Gastrocnemius medialis (tissue), 4 donors: Measurements from ENCODE around the gene DOP1A. TPM values are rescaled to one million over a fixed set of nuclear protein-coding genes. Genes with fewer than 3 reads are reported as not detected.
"Not testable (repeated sequence)": the region's sequence is repeated elsewhere in the genome, so short reads cannot be mapped to it uniquely, and the experiment has no call there.

Experiments used
- ATAC-seq, 2 donors: fragments of 150-250 bp; one replicate each; pipeline ENCODE4 v1.9.1; 2016
- DNase-seq, 2 donors: peaks; one replicate each; pipeline ENCODE4 v3.0.0-alpha.2; 2019
- H3K27ac ChIP-seq, 4 donors: fragments of 200-600 bp; sonication (generic); 1 replicate in 1 of 4; 2 replicates in 3 of 4; pipeline ENCODE4 v1.5.1; 2016 to 2018; ENCODE audit warnings: mild to moderate bottlenecking in 2 of 4, moderate library complexity in 1 of 4
- H3K27me3 ChIP-seq, 3 donors: fragments of 200-600 bp; sonication (generic) in 2 of 3; 1 replicate in 1 of 3; 2 replicates in 2 of 3; pipeline versions ENCODE4 v1.5.1 to v1.6.0; 2016 to 2019; ENCODE audit warnings: mild to moderate bottlenecking in 1 of 3, moderate library complexity in 1 of 3
- H3K36me3 ChIP-seq, 2 donors: fragments of 200-600 bp; sonication (generic) in 1 of 2; one replicate each; pipeline ENCODE4 v1.5.1; 2017 to 2018
- H3K4me1 ChIP-seq, 2 donors: fragments of 200-600 bp; sonication (generic) in 1 of 2; one replicate each; pipeline ENCODE4 v1.5.1; 2016 to 2017; ENCODE audit warnings: mild to moderate bottlenecking in 2 of 2
- H3K4me3 ChIP-seq, 4 donors: fragments of 200-600 bp; sonication (generic) in 3 of 4; 1 replicate in 1 of 4; 2 replicates in 3 of 4; pipeline ENCODE4 v1.5.1; 2016 to 2019; ENCODE audit warnings: mild to moderate bottlenecking in 2 of 4
- H3K9me3 ChIP-seq, 3 donors: fragments of 200-600 bp; sonication (generic) in 2 of 3; 1 replicate in 1 of 3; 2 replicates in 2 of 3; pipeline ENCODE4 v1.5.1; 2016 to 2019
- CTCF ChIP-seq, 5 experiments: fragments of 450-650 bp in 3 of 5; fragments of 200-600 bp in 2 of 5; sonication (generic) in 2 of 5; IDR thresholded peaks in 4 of 5; conservative IDR thresholded peaks in 1 of 5; 1 replicate in 4 of 5; 2 replicates in 1 of 5; pipeline ENCODE4 v1.5.1; 2016 to 2019; ENCODE audit warnings: antibody characterized with exemption in 5 of 5, mild to moderate bottlenecking in 3 of 5, moderate library complexity in 3 of 5
- POLR2A ChIP-seq, 2 donors: fragments of 450-650 bp; IDR thresholded peaks; one replicate each; pipeline ENCODE4 v1.6.1; 2017; ENCODE audit warnings: antibody characterized with exemption in 2 of 2, mild to moderate bottlenecking in 2 of 2, moderate library complexity in 2 of 2
- in situ Hi-C, 4 donors: fragments of 200-750 bp; cut with MboI; loops; one replicate each; pipeline versions ENCODE4 v1.15.0 to v1.8.0; 2017; ENCODE audit warnings: low sequenced_read_pairs in 4 of 4
- intact Hi-C: fragments of 100-400 bp; cut with DNase I; formaldehyde crosslinking; loops from one replicate; pipeline ENCODE4 v1.15.1; 2023; ENCODE audit warnings: low total_unique reads
- total RNA-seq, 4 donors: library from RNA; depleted of rRNA; stranded (reverse); fragments of >200 nt; gene quantifications; one replicate each; pipeline versions ENCODE4 v1.1.0 to v1.2.3, GENCODE V29; 2016

Gene DOP1A
- total RNA-seq, 4 donors from 2014 or later, result 12.4 to 30.9 (median 16.2) TPM

GRCh38 chr6:83188501-83188900 lies 121.0 kb downstream of the DOP1A start:
- peaks cover 0 to 3% of the 10 kb centered on the region in 2 donors for H3K4me1 ChIP-seq
- in situ Hi-C loops, result loop anchor here in 2 of 4 donors (10.0 to 25.0 kb wide), 2 partner anchors 114 to 951 kb away; partner anchors contain the start of gene IBTK (in 1 of the 2)

GRCh38 chr6:83190626-83191025 lies 123.2 kb downstream of the DOP1A start:
- DNase-seq (no peak), ATAC-seq (no peak)
- in situ Hi-C loops (loop anchor here in 2 of 4 donors (10.0 to 25.0 kb wide), 2 partner anchors 126 to 953 kb away; partner anchors contain the start of genes DOP1A (in 1 of the 2), IBTK (in 1 of the 2) and UBE3D (in 1 of the 2)), intact Hi-C loops (loop anchor here (10.0 kb wide), 1 partner anchor 946 kb away; the partner anchor contains the start of gene IBTK)
- H3K36me3 ChIP-seq, result peaks cover 0 to 28% of the 10 kb centered on the region in 2 donors
- H3K27ac ChIP-seq, result no peak overlapping the region
- H3K27me3 ChIP-seq, result no peaks in the 10 kb centered on the region
- peaks cover 6 to 9% of the 10 kb centered on the region in 2 donors for H3K4me1 ChIP-seq
- no peaks in the 10 kb centered on the region for H3K9me3 ChIP-seq
- TF ChIP-seq POLR2A (IDR thresholded peaks at IDR 0.05) (no peak), CTCF (IDR thresholded peaks at IDR 0.05 in 4 of 5, conservative IDR thresholded peaks at IDR 0.05 in 1 of 5) (no peak)
- no peak overlapping the region for H3K4me3 ChIP-seq

More at GRCh38 chr6:83188501-83188900, 121.0 kb downstream of the DOP1A start:
- no peaks in the 10 kb centered on the region for H3K9me3 ChIP-seq
- intact Hi-C loops, result no loop called here
- ATAC-seq, result no peak
- no peak for TF ChIP-seq POLR2A (IDR thresholded peaks at IDR 0.05)
- TF ChIP-seq CTCF (IDR thresholded peaks at IDR 0.05 in 4 of 5, conservative IDR thresholded peaks at IDR 0.05 in 1 of 5), result no peak
- no peak overlapping the region for H3K27ac ChIP-seq
- H3K36me3 ChIP-seq, result peaks cover 0 to 41% of the 10 kb centered on the region in 2 donors
- no peak overlapping the region for H3K4me3 ChIP-seq
- H3K27me3 ChIP-seq, result no peaks in the 10 kb centered on the region
- DNase-seq, result no peak

- not testable (repeated sequence) for H3K27ac ChIP-seq, ATAC-seq, H3K27me3 ChIP-seq, DNase-seq, H3K9me3 ChIP-seq, H3K4me1 ChIP-seq
- H3K36me3 ChIP-seq, result peaks cover 0 to 19% of the 10 kb centered on the region in 2 donors
- in situ Hi-C loops, result loop anchor here in 2 of 4 donors (10.0 to 25.0 kb wide), 2 partner anchors 127 to 955 kb away; partner anchors contain the start of genes DOP1A (in 1 of the 2), IBTK (in 1 of the 2) and UBE3D (in 1 of the 2)
- H3K4me3 ChIP-seq, result peak overlapping the region in 3 of 4 donors; percentile 83 to 96 (median 90)
- intact Hi-C loops, result loop anchor here (10.0 kb wide), 1 partner anchor 947 kb away; the partner anchor contains the start of gene IBTK
Measured at GRCh38 chr6:83191974-83192373, 124.5 kb downstream of the DOP1A start.

- peaks cover 6 to 9% of the 10 kb centered on the region in 2 donors for H3K4me1 ChIP-seq
- H3K27me3 ChIP-seq, result no peaks in the 10 kb centered on the region
- peak overlapping the region; percentile 83 to 96 (median 87) for H3K4me3 ChIP-seq
- H3K27ac ChIP-seq, result peak overlapping the region; percentile 80 to 90 (median 86)
- H3K9me3 ChIP-seq, result no peaks in the 10 kb centered on the region
- DNase-seq, result no peak
- in situ Hi-C loops (loop anchor here in 2 of 4 donors (10.0 to 25.0 kb wide), 2 partner anchors 128 to 955 kb away; partner anchors contain the start of genes DOP1A (in 1 of the 2), IBTK (in 1 of the 2) and UBE3D (in 1 of the 2)), intact Hi-C loops (loop anchor here (10.0 kb wide), 1 partner anchor 948 kb away; the partner anchor contains the start of gene IBTK)
- H3K36me3 ChIP-seq, result peaks cover 0 to 16% of the 10 kb centered on the region in 2 donors
- TF ChIP-seq CTCF (IDR thresholded peaks at IDR 0.05 in 4 of 5, conservative IDR thresholded peaks at IDR 0.05 in 1 of 5) (no peak), POLR2A (IDR thresholded peaks at IDR 0.05) (no peak)
- peak in 1 of 2 donors; percentile 2 for ATAC-seq
Measured at GRCh38 chr6:83192456-83192855, 125.0 kb downstream of the DOP1A start.
